Measurements from ENCODE around the gene IZUMO2. TPM values are rescaled to one million over a fixed set of nuclear protein-coding genes. Genes with fewer than 3 reads are reported as not detected.
"Not testable (repeated sequence)": the region's sequence is repeated elsewhere in the genome, so short reads cannot be mapped to it uniquely, and the experiment has no call there.

IZUMO2 gene
- total RNA-seq, 1 experiment from 2014 or later = not detected

DNA sequence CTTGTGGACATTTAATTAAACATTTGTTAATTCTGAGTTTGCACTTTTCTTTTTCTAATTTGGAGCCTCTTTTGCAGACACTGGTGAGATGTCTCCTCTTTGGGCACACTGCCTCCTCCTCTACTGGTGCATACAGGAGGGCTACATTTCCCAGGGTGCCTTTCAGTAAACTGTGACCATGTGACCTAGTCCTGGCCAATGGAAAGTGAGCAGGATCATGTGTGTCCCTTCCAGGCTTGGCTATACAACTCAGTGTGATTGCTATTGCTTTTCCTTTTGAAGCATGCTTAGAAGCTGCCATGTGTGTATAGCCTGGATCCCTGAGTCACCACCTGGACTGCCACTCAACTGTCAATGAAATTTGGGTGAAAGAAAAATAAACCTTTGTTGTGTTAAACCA, 4.5 kb downstream of the IZUMO2 start:
- no peak for DNase-seq
- peaks cover 4% of the 10 kb centered on the region; the same call in 1 of the 2 replicates for H3K27me3 ChIP-seq
- H3K4me3 ChIP-seq = no peak overlapping the region
- H3K9me3 ChIP-seq = no peaks in the 10 kb centered on the region; the same call in 1 of the 2 replicates
- H3K36me3 ChIP-seq = no peaks in the 10 kb centered on the region

- no peaks in the 10 kb centered on the region; the same call in 1 of the 2 replicates for H3K9me3 ChIP-seq
- DNase-seq = no peak
- no peaks in the 10 kb centered on the region; the same call in none of the 2 replicates for H3K27me3 ChIP-seq
- H3K36me3 ChIP-seq = no peaks in the 10 kb centered on the region
- H3K4me3 ChIP-seq = no peak overlapping the region
Measured at GRCh38 chr19:50155520-50156109, 7.5 kb downstream of the IZUMO2 start.

- H3K36me3 ChIP-seq = no peaks in the 10 kb centered on the region
- no peaks in the 10 kb centered on the region; the same call in 1 of the 2 replicates for H3K9me3 ChIP-seq
- no peaks in the 10 kb centered on the region; the same call in none of the 2 replicates for H3K27me3 ChIP-seq
- no peak for DNase-seq
- H3K4me3 ChIP-seq = no peak overlapping the region
Measured at GRCh38 chr19:50154529-50154928, 8.6 kb downstream of the IZUMO2 start.

DNA sequence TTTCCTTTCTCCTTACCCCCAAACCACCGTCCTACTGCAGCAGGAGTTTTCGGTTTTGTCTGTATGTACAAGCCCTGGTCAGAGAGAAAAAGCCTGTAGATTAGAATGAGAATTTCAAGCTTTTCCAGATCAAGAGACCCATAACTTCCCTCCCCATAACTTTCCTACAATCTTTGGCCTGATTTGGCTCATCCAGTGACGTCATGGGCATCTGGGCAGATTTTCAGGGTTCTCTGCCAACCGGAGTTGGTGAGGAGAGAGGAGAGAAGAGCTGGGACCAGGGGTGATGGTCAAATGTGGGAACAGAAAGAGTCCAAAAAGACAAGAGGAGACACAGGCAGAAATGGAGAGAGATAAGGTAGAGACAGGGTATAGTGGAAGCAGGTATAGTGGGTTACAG, 10.5 kb downstream of the IZUMO2 start:
- Histone ChIP-seq H3K9me3 (peaks cover 9% of the 10 kb centered on the region), H3K4me3 (no peak overlapping the region), H3K36me3 (no peaks in the 10 kb centered on the region), H3K27me3 (no peaks in the 10 kb centered on the region; the same call in none of the 2 replicates)
- DNase-seq = no peak

DNA sequence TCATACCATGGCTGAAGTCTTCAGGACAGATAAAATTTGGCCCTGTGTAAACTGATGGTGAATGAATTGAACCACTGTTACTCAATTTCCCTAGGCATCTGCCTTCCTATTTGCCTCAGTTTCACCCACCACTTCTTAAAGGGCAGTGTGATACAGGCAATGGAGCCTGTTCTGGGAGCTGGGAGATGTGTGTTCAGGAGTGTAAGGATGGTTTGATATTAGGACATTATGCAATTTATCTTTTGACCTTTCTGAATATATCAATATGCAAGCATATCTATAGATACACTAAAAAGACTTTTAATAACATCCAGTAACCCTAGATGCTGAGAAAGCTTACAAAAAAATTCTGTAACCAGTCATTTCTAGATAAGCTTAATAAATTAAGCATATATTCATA, 14.6 kb downstream of the IZUMO2 start:
- Histone ChIP-seq H3K9me3 (peaks cover 9% of the 10 kb centered on the region), H3K36me3 (no peaks in the 10 kb centered on the region), H3K4me3 (no peak overlapping the region), H3K27me3 (peaks cover 3% of the 10 kb centered on the region; the same call in 1 of the 2 replicates)
- DNase-seq = no peak

- H3K9me3 ChIP-seq = peaks cover 9% of the 10 kb centered on the region
- no peaks in the 10 kb centered on the region for H3K36me3 ChIP-seq
- H3K27me3 ChIP-seq = peaks cover 3% of the 10 kb centered on the region; the same call in 1 of the 2 replicates
- DNase-seq = peak; percentile 68
- H3K4me3 ChIP-seq = peak overlapping the region; percentile 45
Measured at GRCh38 chr19:50147462-50148423, 15.3 kb downstream of the IZUMO2 start.

DNA sequence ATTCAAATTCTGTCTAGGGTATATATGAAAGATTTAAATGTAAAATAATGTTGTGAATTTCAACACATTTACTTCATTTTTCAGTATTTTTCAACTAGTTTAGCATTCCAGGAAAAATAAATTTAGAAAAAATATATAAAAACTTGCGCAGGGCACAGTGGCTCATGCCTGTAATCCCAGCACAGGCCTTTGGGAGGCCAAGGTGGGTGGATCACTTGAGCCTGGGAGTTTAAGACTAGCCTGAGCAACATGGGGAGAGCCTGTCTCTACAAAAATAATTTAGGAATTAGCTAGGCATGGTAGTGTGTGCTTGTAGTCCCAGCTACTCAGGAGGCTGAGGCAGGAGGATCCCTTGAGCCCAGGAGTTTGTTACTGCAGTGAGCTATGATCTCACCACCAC, 21.2 kb downstream of the IZUMO2 start:
- not testable (repeated sequence) for H3K27me3 ChIP-seq, H3K36me3 ChIP-seq, H3K9me3 ChIP-seq, H3K4me3 ChIP-seq, DNase-seq

GRCh38 chr19:50140118-50140845, 22.8 kb downstream of the IZUMO2 start:
- not testable (repeated sequence) for H3K27me3 ChIP-seq, H3K4me3 ChIP-seq, DNase-seq, H3K9me3 ChIP-seq, H3K36me3 ChIP-seq

DNA sequence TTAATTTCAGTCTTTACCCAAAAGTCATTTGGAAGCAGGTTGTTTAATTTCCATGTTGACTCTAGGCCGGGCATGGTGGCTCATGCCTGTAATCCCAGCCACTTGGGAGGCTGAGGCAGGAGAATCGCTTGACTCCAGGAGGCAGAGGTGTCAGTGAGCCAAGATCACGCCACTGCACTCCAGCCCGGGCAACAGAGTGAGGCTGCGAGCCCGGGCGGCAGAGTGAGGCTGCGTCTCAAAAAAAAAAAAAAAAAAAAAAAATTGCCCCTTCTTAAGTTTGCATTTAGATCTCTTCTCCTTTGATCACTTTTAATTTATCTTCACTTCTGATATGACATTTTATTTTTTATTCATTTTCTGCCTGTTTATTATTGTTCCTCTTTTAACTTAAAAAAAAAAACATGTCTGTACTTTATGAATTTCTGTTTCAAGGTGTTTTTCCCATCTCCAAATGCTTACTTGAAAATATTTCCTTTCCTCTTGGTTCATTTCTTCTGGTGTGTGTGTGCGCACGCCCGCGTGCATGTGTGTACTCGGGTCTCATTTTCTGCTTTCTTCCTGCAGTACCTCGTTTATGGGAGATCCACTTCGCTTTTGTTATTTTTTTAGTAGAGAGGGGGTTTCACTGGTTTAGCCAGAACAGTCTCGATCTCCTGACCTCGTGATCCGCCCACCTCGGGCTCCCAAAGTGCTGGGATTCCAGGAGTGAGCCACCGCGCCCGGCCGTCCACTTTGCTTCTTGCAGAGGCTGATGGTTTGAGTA, 26.3 kb downstream of the IZUMO2 start:
- not testable (repeated sequence) for H3K27me3 ChIP-seq, H3K36me3 ChIP-seq, DNase-seq, H3K9me3 ChIP-seq, H3K4me3 ChIP-seq

DNA sequence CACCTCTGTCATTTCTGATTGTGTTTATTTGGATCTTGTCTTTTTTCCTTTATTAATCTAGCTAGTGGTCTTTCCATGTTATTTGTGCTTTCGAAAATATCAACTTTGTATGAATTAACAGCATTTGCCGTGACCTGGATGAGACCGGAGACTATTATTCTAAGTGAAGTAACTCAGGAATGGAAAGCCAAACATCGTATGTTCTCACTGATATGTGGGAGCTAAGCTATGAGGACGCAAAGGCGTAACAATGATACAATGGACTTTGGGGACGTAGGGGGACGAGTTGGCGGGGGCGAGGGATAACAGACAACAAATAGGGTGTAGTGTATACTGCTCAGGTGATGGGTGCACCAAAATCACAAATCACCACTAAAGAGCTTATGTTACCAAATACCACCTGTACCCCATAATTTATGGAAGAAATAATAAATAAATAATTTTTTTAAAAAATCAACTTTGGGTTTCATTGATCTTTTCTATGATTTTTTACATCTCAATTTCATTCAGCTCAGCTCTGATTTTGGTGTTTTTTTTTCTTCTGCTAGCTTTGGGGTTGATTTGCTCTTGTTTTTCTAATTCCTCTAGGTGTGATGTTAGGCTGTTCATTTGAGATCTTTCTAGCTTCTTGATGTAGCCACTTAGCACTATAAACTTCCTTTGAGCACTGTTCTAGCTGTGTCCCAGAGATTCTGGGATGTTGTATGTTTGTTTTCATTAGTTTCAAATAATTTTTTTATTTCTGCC, 27.1 kb downstream of the IZUMO2 start:
- H3K27me3 ChIP-seq, H3K36me3 ChIP-seq, H3K9me3 ChIP-seq, DNase-seq, H3K4me3 ChIP-seq: not testable (repeated sequence)

GRCh38 chr19:50134777-50135719, 28.0 kb downstream of the IZUMO2 start:
- not testable (repeated sequence) for H3K4me3 ChIP-seq, H3K9me3 ChIP-seq, H3K27me3 ChIP-seq, DNase-seq, H3K36me3 ChIP-seq

GRCh38 chr19:50133518-50134492, 29.3 kb downstream of the IZUMO2 start:
- not testable (repeated sequence) for DNase-seq, H3K9me3 ChIP-seq

DNA sequence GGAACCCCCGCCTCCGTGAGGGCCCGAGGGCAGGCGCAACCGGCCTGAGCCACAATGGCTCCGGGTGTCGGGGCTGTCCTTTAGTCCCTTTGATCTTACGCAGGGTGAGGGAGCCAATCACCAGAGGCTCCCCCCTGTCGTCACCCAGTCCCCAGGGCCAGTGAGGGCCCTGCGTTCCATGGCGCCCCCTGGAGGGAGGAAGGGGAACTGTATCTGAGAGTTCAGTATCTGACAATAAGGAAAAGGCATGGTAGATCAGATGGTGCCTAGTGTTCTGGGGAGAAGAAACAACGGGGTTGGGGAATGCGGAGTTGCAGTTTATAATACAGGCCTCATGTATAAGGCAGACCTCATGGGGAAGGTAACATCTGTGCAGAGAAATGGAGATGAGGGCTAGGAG, 59.1 kb downstream of the IZUMO2 start:
- not testable (repeated sequence) for H3K9me3 ChIP-seq, H3K4me3 ChIP-seq, DNase-seq, H3K36me3 ChIP-seq, H3K27me3 ChIP-seq

More at GRCh38 chr19:50133518-50134492, 29.3 kb downstream of the IZUMO2 start:
- H3K27me3 ChIP-seq, H3K4me3 ChIP-seq, H3K36me3 ChIP-seq: not testable (repeated sequence)

DNA sequence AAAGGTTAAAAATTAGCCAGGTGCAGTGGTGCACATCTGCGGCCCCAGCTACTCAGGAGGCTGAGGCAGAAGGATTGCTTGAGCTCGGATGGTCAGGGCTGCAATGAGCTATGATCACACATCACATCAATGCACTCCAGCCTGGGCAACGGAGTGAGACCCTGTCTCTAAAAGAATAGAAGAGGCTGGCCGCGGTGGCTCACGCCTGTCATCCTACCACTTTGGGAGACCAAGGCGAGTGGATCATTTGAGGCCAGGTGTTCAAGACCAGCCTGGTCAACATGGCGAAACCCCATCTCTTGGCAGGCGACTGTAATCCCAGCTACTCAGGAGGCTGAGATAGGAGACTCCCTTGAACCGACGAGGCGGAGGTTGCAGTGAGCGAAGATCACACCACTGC, 59.7 kb downstream of the IZUMO2 start:
- not testable (repeated sequence) for H3K27me3 ChIP-seq, H3K9me3 ChIP-seq, H3K4me3 ChIP-seq, DNase-seq, H3K36me3 ChIP-seq
